Activated CD8-positive, alpha-beta T cell treated with anti-CD3 and anti-CD28 coated beads, Interleukin-2, amount 10 ng/mL, durations not matched to agents 7 days and 5 days (primary cell): ENCODE measurements around the gene FOXI1. TPM values are rescaled to one million over a fixed set of nuclear protein-coding genes. Genes with fewer than 3 reads are reported as not detected.

Experiments used
- ATAC-seq: fragments of 150-1000 bp; cut with Tn5 transposase; one replicate; pipeline ENCODE4 v1.10.0; 2021; ENCODE audit warnings: moderate library complexity
- CTCF ChIA-PET: fragments of 350-600 bp; sonication (Branson Sonifier 250); formaldehyde crosslinking; loops from one replicate; lab custom pipeline; 2021; ENCODE audit warnings: antibody characterized with exemption; lab: Charles Lee
- POLR2A ChIA-PET: fragments of 350-600 bp; sonication (Branson Sonifier 250); formaldehyde crosslinking; loops from one replicate; lab custom pipeline; 2021; ENCODE audit warnings: antibody characterized with exemption; lab: Charles Lee
- DNase-seq: peaks from one replicate; pipeline ENCODE4 v3.0.0-alpha.2; 2020
- H3K27ac Mint-ChIP-seq: one replicate; pipeline ENCODE4 v1.8.0; 2021; ENCODE audit warnings: mild to moderate bottlenecking, mixed read lengths
- H3K27me3 Mint-ChIP-seq: one replicate; pipeline ENCODE4 v1.8.0; 2021; ENCODE audit warnings: low read depth, mixed read lengths
- H3K36me3 Mint-ChIP-seq: one replicate; pipeline ENCODE4 v1.8.0; 2021; ENCODE audit warnings: low read depth, mixed read lengths
- H3K4me1 Mint-ChIP-seq: one replicate; pipeline ENCODE4 v1.8.0; 2021; ENCODE audit warnings: low read depth, mixed read lengths
- H3K4me3 Mint-ChIP-seq: one replicate; pipeline ENCODE4 v1.8.0; 2021; ENCODE audit warnings: mild to moderate bottlenecking, mixed read lengths
- H3K9me3 Mint-ChIP-seq: one replicate; pipeline ENCODE4 v1.8.0; 2022; ENCODE audit warnings: mixed read lengths; ENCODE audit not compliant: insufficient read depth
- total RNA-seq, 2 experiments: library from RNA; stranded (reverse); gene quantifications; one replicate each; pipeline ENCODE4 v1.2.3, GENCODE V29; 2021

The FOXI1 gene
- total RNA-seq, 2 experiments from 2014 or later, result not detected

DNA sequence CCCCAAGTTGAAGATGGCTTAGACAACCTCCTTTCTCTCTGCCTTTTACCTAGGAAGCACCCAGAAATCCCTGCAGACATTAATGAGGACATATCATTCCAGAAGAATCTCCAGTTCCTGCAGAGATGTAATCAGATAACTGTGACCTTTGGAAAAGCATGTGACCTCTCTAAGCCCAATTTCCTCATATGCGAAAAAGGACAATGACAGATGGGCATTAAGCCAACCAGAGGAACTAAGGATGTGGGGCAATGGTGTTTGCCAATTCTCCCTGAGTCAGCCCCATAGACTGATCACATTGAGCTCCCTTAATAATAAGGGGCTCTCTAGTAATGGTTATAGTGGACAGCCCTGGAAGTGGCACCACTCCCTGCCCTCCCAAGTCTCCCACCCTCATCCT, 10.1 kb upstream of the FOXI1 start:
- no peak for DNase-seq

DNA sequence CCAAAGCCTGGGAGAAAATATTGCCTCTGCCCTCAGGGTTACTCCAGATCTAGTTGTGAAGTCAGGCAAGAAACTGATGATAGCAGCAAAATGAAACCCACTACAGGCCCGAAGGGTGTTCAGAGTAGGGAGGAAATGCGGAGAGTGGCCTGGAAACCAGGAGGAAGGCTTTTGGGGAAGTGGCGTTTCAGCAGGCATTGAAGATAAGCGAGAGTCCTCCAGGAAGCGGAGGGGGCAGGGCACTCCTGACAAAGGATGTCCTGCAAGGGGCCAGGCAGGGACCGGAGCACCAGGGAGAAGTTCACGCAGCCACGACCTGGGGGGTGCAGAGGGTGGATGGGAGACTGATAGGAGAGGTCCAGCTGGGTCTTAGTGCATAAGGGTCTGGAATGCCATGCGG, 7.8 kb upstream of the FOXI1 start:
- no peak for DNase-seq
- ATAC-seq, result no peak
- no peak overlapping the region for H3K4me3 Mint-ChIP-seq
- ChIA-PET POLR2A (no interaction called here), CTCF (no interaction called here)
- no peak overlapping the region for H3K27ac Mint-ChIP-seq
- H3K27me3 Mint-ChIP-seq, result peaks cover 15% of the 10 kb centered on the region
- no peaks in the 10 kb centered on the region for H3K4me1 Mint-ChIP-seq
- H3K9me3 Mint-ChIP-seq, result no peaks in the 10 kb centered on the region
- no peaks in the 10 kb centered on the region for H3K36me3 Mint-ChIP-seq

More for the DNA sequence above, 10.1 kb upstream of the FOXI1 start:
- no peaks in the 10 kb centered on the region for H3K9me3 Mint-ChIP-seq
- no peaks in the 10 kb centered on the region for H3K4me1 Mint-ChIP-seq
- ChIA-PET POLR2A (no interaction called here), CTCF (no interaction called here)
- peaks cover 15% of the 10 kb centered on the region for H3K27me3 Mint-ChIP-seq
- H3K4me3 Mint-ChIP-seq, result no peak overlapping the region
- no peaks in the 10 kb centered on the region for H3K36me3 Mint-ChIP-seq
- ATAC-seq, result no peak
- no peak overlapping the region for H3K27ac Mint-ChIP-seq

DNA sequence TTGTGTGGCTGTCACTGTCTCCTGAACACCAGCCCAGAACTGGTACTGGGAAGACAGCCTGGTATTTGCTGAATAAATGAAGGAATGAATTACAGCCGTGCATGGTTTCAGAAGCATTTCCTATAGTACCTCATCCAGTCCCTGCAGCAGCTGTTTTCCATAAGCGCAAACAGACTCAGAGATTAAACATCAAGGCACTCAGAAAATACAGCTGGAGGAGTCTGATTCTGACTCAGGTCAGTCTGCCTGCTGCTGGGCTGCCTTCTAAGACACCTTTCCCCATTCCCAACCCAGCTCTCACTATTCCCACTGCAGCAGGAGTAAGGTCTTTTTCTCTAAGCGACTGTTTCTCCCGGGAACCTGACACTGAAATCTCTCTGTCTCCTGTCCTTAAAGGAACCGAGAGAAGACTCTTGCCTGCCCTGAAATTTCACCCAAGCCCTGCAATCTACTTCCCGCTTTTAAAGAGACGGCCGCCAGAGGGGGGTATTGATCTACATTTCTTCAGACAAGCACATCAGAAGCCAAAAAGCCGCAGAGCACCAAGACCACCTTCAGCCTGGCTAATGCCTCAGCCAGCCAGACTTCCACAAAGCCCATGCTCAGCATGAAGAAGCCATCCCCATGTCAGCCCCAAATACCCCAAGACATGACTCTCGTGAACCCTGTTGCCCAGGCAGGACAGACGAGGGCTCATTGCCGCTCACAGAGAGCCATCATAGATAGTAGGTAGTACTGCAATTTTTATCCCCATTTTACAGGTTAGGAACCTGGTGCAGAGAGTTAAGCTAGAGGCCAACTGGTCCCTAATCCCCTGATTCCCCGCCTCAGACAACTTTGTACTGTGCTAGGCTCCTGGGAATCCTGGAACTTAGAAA, 5.4 kb upstream of the FOXI1 start:
- ATAC-seq, result peak; percentile 45
- Mint-ChIP-seq H3K4me1 (no peaks in the 10 kb centered on the region), H3K9me3 (no peaks in the 10 kb centered on the region), H3K27ac (no peak overlapping the region), H3K36me3 (no peaks in the 10 kb centered on the region), H3K27me3 (peaks cover 14% of the 10 kb centered on the region), H3K4me3 (no peak overlapping the region)
- DNase-seq, result peak; percentile 82
- ChIA-PET POLR2A (no interaction called here), CTCF (interaction anchor here (0.6 to 4.1 kb wide), 14 partner anchors 18 to 319 kb away, joined by 3 to 38 read pairs (median 4); no protein-coding TSS in a partner anchor)

DNA sequence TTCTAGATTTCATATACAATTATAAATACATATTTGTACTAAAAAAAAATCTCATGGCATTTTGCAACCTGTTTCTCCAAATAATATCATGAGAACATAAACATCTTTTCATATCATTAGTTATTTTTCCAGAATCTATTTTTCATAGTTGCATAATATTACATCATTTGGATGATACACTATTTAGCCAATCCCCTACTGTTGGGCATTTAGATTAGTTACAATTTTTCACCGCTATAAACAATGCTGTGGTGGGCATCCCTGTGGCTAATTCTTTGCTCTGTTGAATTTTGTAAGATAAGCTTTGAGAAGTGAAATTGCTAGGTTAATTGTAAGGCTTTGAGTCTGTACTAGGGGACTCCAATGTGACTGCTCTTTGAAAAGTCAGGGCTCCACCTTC, 2.2 kb upstream of the FOXI1 start:
- POLR2A ChIA-PET, result no interaction called here

DNA sequence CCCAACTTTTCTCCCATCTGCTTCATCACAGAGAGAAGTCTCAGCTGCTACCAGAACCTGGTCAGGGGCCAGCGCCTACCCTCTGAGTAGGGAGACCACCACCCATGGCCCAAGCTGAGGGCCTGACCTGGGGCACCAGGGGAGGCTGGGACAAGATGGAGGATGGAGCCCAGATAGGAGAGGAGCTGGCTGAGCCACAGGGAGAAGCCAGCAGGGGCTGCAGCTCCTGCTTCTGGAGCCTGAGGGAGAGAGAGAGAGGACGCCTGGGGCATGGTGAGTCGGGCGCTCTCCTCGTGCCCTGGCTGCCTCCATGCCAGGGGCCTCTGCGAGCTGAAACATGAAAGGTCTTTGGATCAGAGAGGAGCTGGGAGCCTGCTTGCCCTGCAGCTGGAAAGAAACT, 1.4 kb upstream of the FOXI1 start:
- CTCF ChIA-PET, result no interaction called here
- Mint-ChIP-seq H3K27me3 (peaks cover 2% of the 10 kb centered on the region), H3K4me3 (no peak overlapping the region), H3K36me3 (no peaks in the 10 kb centered on the region), H3K9me3 (no peaks in the 10 kb centered on the region), H3K27ac (no peak overlapping the region), H3K4me1 (no peaks in the 10 kb centered on the region)
- no peak for ATAC-seq
- POLR2A ChIA-PET, result no interaction called here
- no peak for DNase-seq

More for the DNA sequence above, 2.2 kb upstream of the FOXI1 start:
- CTCF ChIA-PET, result interaction anchor here (0.6 to 2.6 kb wide), 2 partner anchors 42 to 323 kb away, joined by 3 to 6 read pairs; no protein-coding TSS in a partner anchor
- no peaks in the 10 kb centered on the region for H3K36me3 Mint-ChIP-seq
- ATAC-seq, result no peak
- peaks cover 6% of the 10 kb centered on the region for H3K27me3 Mint-ChIP-seq
- no peaks in the 10 kb centered on the region for H3K9me3 Mint-ChIP-seq
- DNase-seq, result no peak
- no peak overlapping the region for H3K27ac Mint-ChIP-seq
- H3K4me1 Mint-ChIP-seq, result no peaks in the 10 kb centered on the region
- no peak overlapping the region for H3K4me3 Mint-ChIP-seq

DNA sequence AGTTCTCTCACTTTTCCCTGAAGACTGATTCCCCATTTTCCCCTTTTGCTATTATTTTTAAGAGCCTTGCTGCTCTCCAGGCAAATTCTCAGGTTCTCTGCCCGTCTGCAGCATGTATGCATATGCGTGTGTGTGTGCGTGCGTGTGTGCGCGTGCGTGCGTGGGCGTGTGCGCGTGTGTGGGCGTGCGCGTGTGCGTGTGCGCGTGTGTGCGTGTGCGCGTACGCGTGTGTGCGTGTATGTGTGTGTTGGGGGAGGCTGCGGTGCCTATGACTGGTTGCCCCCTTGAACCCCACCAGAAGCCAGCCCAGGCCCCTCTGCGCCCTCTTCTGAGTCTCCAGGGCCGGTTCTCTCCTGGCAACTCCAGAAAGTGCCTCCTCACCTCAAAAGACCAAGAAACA, 987 bp upstream of the FOXI1 start:
- Mint-ChIP-seq H3K36me3 (no peaks in the 10 kb centered on the region), H3K4me1 (no peaks in the 10 kb centered on the region), H3K9me3 (no peaks in the 10 kb centered on the region), H3K27ac (no peak overlapping the region), H3K4me3 (no peak overlapping the region), H3K27me3 (peaks cover 1% of the 10 kb centered on the region)
- DNase-seq (no peak), ATAC-seq (no peak)
- ChIA-PET CTCF (interaction anchor here (1.5 kb wide), 1 partner anchor 80 kb away, joined by 3 read pairs; no protein-coding TSS in a partner anchor), POLR2A (no interaction called here)

DNA sequence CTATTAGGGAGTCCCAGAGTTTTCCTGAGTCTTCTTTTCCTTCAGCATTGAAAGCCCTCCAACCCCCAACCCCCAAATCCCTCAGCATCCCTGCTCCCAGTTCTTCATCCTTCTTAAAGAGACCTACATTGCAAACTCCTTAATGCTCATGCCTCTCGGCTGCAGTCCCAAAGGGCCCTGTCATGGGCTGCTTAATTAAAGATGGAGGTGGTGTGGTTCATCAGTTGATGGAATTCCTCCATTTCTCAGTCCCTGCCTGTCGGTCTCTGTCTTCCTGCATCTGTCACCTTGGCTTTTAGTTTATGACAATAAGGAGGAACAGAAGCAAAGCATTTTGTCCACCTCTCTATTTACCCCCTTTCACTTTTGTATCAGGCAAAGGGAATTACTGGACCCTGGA, 2.0 kb downstream of the FOXI1 start:
- DNase-seq (no peak), ATAC-seq (no peak)
- H3K9me3 Mint-ChIP-seq, result no peaks in the 10 kb centered on the region
- H3K27me3 Mint-ChIP-seq, result no peaks in the 10 kb centered on the region
- POLR2A ChIA-PET, result no interaction called here
- no peaks in the 10 kb centered on the region for H3K36me3 Mint-ChIP-seq
- H3K4me1 Mint-ChIP-seq, result no peaks in the 10 kb centered on the region
- no peak overlapping the region for H3K27ac Mint-ChIP-seq
- CTCF ChIA-PET, result no interaction called here
- no peak overlapping the region for H3K4me3 Mint-ChIP-seq

DNA sequence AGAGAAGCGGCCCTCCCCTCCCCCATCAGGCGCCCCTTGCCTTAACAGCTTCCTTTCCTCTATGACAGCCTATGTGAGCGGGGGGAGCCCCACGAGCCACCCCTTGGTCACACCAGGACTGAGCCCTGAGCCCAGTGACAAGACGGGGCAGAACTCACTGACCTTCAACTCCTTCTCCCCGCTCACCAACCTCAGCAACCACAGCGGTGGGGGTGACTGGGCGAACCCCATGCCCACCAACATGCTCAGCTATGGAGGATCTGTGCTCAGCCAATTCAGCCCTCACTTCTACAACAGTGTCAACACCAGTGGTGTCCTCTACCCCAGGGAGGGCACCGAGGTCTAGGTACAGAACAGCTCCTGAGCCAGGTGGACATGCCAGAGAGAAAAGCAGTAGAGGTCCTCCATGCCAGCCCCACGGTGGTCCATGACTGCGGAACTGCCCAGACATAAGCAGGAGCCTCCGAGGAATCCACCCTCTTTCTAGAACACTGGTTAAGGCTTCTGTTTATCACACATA, 2.6 kb downstream of the FOXI1 start:
- ChIA-PET POLR2A (no interaction called here), CTCF (no interaction called here)
- ATAC-seq (no peak), DNase-seq (no peak)
- H3K9me3 Mint-ChIP-seq, result no peaks in the 10 kb centered on the region
- H3K36me3 Mint-ChIP-seq, result no peaks in the 10 kb centered on the region
- no peak overlapping the region for H3K27ac Mint-ChIP-seq
- no peaks in the 10 kb centered on the region for H3K4me1 Mint-ChIP-seq
- no peaks in the 10 kb centered on the region for H3K27me3 Mint-ChIP-seq
- H3K4me3 Mint-ChIP-seq, result no peak overlapping the region

DNA sequence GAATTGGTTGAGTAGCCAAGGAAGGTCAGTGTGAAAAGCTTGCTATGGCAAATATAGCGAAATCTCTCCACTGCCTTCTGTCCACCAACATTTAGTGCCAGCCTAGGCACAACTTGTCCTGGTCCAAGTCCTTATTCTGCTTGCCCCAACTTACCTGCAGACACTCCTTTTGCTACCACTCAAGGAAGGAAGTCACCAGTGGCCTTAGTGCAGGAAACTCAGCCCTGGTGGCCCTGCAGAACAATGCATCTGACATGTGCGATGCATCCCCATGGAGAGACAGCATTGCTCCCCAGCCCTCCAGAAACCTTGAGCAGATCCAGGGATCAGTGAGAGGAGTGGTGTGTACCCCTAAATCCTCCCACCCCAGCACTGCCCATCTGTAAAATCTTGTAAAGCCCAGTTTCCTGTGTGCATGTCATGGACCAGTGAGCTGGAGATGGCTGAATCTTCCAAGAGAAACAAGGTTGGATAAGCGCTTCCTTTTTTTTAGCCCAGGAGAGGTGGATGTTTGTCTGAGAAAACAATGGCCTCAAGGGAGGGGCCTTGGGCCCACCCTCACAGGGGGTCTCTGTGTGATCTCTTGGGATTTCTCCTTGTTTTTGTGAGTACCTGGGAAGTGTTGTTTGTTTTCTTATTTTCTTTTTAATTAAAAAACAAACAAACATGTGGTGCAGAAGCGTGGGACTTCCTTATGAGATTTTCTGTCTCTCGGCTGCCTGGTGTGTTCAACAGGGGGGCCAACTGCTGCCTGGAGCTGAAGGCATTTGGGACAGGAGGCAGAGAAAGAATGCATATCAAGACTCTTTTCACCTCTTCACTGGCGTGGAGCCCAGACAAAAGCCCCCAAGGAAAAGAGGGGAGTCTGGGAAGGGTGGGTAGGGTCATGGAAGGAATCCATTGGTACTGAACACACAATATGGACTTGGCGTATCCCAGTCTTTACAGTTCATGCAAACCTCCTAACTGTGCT, 3.6 kb downstream of the FOXI1 start:
- no peaks in the 10 kb centered on the region for H3K4me1 Mint-ChIP-seq
- no peak for DNase-seq
- H3K27me3 Mint-ChIP-seq, result no peaks in the 10 kb centered on the region
- H3K4me3 Mint-ChIP-seq, result no peak overlapping the region
- ChIA-PET CTCF (no interaction called here), POLR2A (no interaction called here)
- no peaks in the 10 kb centered on the region for H3K36me3 Mint-ChIP-seq
- ATAC-seq, result no peak
- no peaks in the 10 kb centered on the region for H3K9me3 Mint-ChIP-seq
- H3K27ac Mint-ChIP-seq, result no peak overlapping the region

DNA sequence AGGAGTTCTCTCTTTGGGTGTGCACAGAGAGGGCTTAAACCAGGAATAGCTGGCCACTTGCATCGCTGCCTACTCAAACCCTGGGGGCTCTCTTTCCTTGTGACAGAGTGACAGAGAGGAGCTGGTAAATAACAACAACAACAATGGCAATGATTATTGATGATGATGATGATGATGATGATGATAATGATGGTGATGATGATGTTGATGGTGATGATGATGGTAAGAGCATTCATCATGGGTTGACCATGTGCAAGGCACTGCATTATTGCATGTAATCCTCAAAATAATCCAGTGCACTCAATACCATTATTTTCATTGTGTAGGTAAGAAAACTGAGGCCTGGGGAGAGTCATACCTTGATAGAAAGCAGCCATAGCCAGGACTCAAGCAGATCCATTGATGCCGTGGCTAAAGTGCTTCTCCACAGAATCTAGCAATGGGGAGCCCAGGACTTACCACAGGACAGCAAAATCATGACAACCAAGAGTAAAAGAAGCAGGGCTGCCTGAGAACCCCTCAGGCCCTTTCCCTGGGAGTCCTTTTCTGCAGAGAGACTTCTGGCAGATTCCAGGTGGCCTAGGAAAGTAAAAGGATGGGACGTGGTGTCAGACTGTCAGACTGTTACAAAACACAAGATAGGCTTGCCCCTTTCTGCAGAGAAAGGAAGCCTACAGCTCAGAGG, 4.8 kb downstream of the FOXI1 start:
- Mint-ChIP-seq H3K4me1 (no peaks in the 10 kb centered on the region), H3K9me3 (no peaks in the 10 kb centered on the region), H3K36me3 (no peaks in the 10 kb centered on the region), H3K27ac (no peak overlapping the region), H3K27me3 (no peaks in the 10 kb centered on the region), H3K4me3 (no peak overlapping the region)
- DNase-seq (no peak), ATAC-seq (no peak)
- ChIA-PET CTCF (no interaction called here), POLR2A (no interaction called here)

DNA sequence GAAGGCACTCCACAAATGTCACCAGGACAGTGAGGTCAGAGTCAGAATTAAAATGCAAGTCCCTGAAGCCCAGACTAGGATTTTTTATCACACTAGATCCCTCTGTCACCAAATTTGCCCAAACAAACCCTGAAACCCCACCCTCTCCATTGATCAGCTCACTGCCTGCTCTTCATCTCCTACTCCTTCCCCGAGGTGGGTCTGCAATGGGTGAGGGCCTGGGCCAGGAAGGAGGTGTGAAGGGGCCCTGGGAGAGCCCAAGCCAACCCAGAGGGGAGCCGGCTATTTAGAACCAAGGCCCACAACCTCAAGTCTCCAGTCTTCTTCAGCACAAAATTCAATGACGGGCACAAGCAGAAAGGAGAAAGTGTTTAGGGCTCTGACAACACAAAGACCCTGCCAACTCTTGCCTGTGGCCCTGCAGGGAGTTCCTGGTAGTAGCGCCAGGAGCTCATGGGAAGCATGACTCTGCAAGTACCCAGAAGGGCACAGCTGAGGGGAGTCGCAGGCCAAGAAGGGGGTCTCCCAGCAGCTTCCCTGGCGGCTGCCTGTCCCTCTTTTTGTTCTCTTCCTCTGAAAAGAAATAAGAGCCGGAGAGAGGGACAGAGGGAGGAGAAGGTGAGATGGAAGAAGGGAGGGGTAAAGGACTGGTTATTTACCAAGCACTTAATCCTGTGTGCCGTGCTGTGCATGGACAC, 5.5 kb downstream of the FOXI1 start:
- Mint-ChIP-seq H3K27ac (no peak overlapping the region), H3K4me1 (no peaks in the 10 kb centered on the region), H3K4me3 (no peak overlapping the region), H3K36me3 (no peaks in the 10 kb centered on the region), H3K9me3 (no peaks in the 10 kb centered on the region), H3K27me3 (no peaks in the 10 kb centered on the region)
- DNase-seq (no peak), ATAC-seq (no peak)
- ChIA-PET CTCF (no interaction called here), POLR2A (no interaction called here)
